Transverse colon (tissue), 4 donors: ENCODE results near the gene SH3RF3. TPM values are rescaled to one million over a fixed set of nuclear protein-coding genes. Genes with fewer than 3 reads are reported as not detected.

Source experiments
- DNase-seq: peaks from one replicate; pipeline ENCODE4 v3.0.0-alpha.2; 2019
- H3K27ac ChIP-seq, 4 donors: fragments of 200-600 bp; sonication (generic); 2 replicates each; pipeline ENCODE4 v1.5.1; 2016 to 2018; ENCODE audit warnings: inconsistent platforms in 4 of 4
- H3K27me3 ChIP-seq: fragments of 200-600 bp; sonication (generic); 2 replicates; pipeline ENCODE4 v1.5.1; 2017; ENCODE audit warnings: inconsistent platforms
- H3K36me3 ChIP-seq, 4 donors: fragments of 200-600 bp; sonication (generic); 2 replicates each; pipeline ENCODE4 v1.5.1; 2017 to 2019; ENCODE audit warnings: inconsistent platforms in 4 of 4
- H3K4me1 ChIP-seq, 4 donors: fragments of 200-600 bp; sonication (generic); 2 replicates each; pipeline ENCODE4 v1.5.1; 2017 to 2020; ENCODE audit warnings: inconsistent platforms in 4 of 4
- H3K4me3 ChIP-seq, 4 donors: fragments of 200-600 bp; sonication (generic); 1 replicate in 1 of 4; 2 replicates in 3 of 4; pipeline versions ENCODE4 v1.5.1 to v1.6.1; 2017 to 2019; ENCODE audit warnings: inconsistent platforms in 4 of 4
- H3K9me3 ChIP-seq, 2 donors: fragments of 200-600 bp; sonication (generic); 2 replicates each; pipeline ENCODE4 v1.5.1; 2017 to 2019; ENCODE audit warnings: inconsistent platforms in 2 of 2
- EP300 ChIP-seq: sonication (generic); formaldehyde crosslinking; IDR thresholded peaks from one replicate; pipeline ENCODE4 v1.6.1; 2017; ENCODE audit warnings: antibody characterized with exemption, low read depth
- POLR2A ChIP-seq: fragments of 450-650 bp; IDR thresholded peaks from one replicate; pipeline ENCODE4 v1.6.1; 2016; ENCODE audit warnings: antibody characterized with exemption, mild to moderate bottlenecking, moderate library complexity
- POLR2AphosphoS5 ChIP-seq, 3 donors: sonication (generic); formaldehyde crosslinking; IDR thresholded peaks; one replicate each; pipeline ENCODE4 v1.6.1; 2016; ENCODE audit warnings: antibody characterized with exemption in 3 of 3
- WGBS, 2 donors: methylation state at CpG; one replicate each; pipeline ENCODE4 v1.1.5; 2018; ENCODE audit warnings: low coverage in 1 of 2; 5-methylcytosine and 5-hydroxymethylcytosine counted together
- in situ Hi-C, 4 donors: fragments of 200-750 bp; cut with MboI; loops; one replicate each; pipeline versions ENCODE4 v1.15.0 to v1.15.1; 2017; ENCODE audit warnings: low sequenced_read_pairs in 3 of 4, low pct_ligation_motif_present in 1 of 4, low pct_unique_long_range_greater_than_20kb in 1 of 4
- intact Hi-C: fragments of 100-400 bp; cut with DNase I; formaldehyde crosslinking; loops from one replicate; pipeline ENCODE4 v1.15.1; 2023; ENCODE audit warnings: low total_unique reads
- total RNA-seq, 4 donors: library from RNA; depleted of rRNA; stranded (reverse); fragments of >200 nt; gene quantifications; one replicate each; pipeline ENCODE4 v1.1.0, GENCODE V29; 2016
- TF ChIP-seq, protein P1 (sequence below), 5 experiments: fragments of 200-600 bp in 3 of 5; fragments of 450-650 bp in 2 of 5; sonication (generic) in 3 of 5; IDR thresholded peaks; 1 replicate in 2 of 5; 2 replicates in 3 of 5; pipeline ENCODE4 v1.5.1; 2016 to 2017; ENCODE audit warnings: antibody characterized with exemption in 5 of 5, inconsistent platforms in 3 of 5, mild to moderate bottlenecking in 2 of 5, moderate library complexity in 1 of 5

The SH3RF3 gene
- total RNA-seq, 4 donors from 2014 or later, result 1.9 to 8.8 (median 2.9) TPM

DNA sequence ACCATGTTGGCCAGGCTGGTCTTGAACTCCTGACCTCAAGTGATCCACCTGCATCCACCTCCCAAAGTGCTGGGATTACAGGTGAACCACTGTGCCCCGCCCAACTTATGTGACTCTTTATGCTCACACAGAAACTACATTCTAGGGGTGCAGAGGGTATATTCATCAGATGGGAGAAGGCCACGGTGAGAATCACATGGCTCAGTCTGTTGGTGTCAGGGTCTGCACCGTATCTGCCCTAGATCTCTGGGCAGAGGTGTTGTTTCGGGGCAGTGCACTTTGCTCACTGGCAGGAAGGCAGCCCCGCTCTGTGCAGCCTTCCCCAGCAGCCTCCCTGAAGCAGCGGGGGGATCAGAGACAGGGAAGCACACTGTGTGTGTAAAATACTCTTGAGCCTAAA is 76.4 kb downstream of the SH3RF3 start:
- intact Hi-C loops, result no loop called here
- DNase-seq, result no peak
- no peaks in the 10 kb centered on the region for H3K27me3 ChIP-seq
- H3K4me1 ChIP-seq, result peaks cover 0 to 10% (median 2%) of the 10 kb centered on the region in 4 donors
- no peak for TF ChIP-seq POLR2AphosphoS5 (IDR thresholded peaks at IDR 0.05)
- no peak for TF ChIP-seq POLR2A
- TF ChIP-seq EP300, result no peak
- TF ChIP-seq, protein P1, sequence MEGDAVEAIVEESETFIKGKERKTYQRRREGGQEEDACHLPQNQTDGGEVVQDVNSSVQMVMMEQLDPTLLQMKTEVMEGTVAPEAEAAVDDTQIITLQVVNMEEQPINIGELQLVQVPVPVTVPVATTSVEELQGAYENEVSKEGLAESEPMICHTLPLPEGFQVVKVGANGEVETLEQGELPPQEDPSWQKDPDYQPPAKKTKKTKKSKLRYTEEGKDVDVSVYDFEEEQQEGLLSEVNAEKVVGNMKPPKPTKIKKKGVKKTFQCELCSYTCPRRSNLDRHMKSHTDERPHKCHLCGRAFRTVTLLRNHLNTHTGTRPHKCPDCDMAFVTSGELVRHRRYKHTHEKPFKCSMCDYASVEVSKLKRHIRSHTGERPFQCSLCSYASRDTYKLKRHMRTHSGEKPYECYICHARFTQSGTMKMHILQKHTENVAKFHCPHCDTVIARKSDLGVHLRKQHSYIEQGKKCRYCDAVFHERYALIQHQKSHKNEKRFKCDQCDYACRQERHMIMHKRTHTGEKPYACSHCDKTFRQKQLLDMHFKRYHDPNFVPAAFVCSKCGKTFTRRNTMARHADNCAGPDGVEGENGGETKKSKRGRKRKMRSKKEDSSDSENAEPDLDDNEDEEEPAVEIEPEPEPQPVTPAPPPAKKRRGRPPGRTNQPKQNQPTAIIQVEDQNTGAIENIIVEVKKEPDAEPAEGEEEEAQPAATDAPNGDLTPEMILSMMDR (IDR thresholded peaks at IDR 0.05), result no peak
- H3K27ac ChIP-seq, result no peak overlapping the region
- in situ Hi-C loops, result no loop called here
- no peak overlapping the region for H3K4me3 ChIP-seq
- no peaks in the 10 kb centered on the region for H3K36me3 ChIP-seq
- H3K9me3 ChIP-seq, result no peaks in the 10 kb centered on the region
- 90% methylated on average over 6 of the region's 6 CpGs; no CpG with 5 or more reads in 1 of the 2 donors for WGBS, 2 donors

DNA sequence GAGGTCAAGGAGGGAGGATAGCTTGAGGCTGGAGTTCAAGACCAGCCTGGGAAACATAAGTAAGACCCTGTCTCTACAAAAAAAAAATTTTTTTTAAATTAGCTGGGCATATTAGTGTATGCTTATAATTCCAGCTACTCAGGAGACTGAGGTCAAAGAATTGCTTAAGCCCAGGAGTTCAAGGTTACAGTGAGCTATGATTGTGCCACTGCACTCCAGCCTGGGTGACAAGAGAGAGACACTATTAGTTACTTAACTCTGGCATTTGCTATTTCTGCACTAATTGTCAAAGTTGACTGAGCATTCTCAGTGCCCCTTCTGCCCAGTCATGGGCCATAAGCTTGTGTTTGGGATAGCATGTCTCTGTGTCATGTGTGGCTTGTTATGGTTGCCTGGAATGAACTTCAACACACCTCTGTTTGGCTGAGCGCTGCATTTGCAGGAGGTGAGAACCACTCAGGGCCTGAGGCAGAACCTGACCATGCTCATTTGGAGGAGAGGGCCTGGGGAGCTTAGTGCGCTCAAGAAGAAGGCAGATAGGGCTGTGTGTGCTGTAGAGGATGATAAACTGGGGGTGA is 77.7 kb downstream of the SH3RF3 start:
- no peak overlapping the region for H3K27ac ChIP-seq
- no peak overlapping the region for H3K4me3 ChIP-seq
- no peaks in the 10 kb centered on the region for H3K9me3 ChIP-seq
- H3K27me3 ChIP-seq, result no peaks in the 10 kb centered on the region
- no peaks in the 10 kb centered on the region for H3K36me3 ChIP-seq
- in situ Hi-C loops, result no loop called here
- H3K4me1 ChIP-seq, result peaks cover 0 to 16% (median 5%) of the 10 kb centered on the region in 4 donors
- TF ChIP-seq, protein P1 (IDR thresholded peaks at IDR 0.05), result no peak
- TF ChIP-seq POLR2A (no peak), POLR2AphosphoS5 (IDR thresholded peaks at IDR 0.05) (no peak), EP300 (no peak)
- no peak for DNase-seq
- intact Hi-C loops, result no loop called here
- WGBS, 2 donors, result 95% methylated on average over 2 of the region's 2 CpGs; no CpG with 5 or more reads in 1 of the 2 donors

DNA sequence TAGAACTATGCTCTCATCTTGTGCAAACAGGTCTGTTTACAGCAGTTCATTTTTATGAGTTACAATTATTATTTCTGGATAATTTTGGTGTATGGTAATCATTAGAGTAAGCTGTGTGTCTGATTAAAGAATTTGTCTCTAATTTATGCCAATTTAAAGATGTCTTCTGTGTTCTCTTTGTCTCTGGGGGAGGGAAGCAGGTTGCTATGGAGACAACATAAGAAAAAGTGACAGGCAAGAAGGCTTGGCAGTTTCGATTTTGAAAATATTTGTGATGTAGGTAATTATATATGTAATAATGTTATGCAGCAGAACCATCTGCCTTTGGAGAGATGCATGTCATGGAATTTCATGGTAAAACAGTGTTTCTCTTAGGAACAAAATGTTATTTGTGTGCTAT is 78.2 kb downstream of the SH3RF3 start:
- no peak for DNase-seq
- Histone ChIP-seq H3K36me3 (no peaks in the 10 kb centered on the region), H3K27ac (no peak overlapping the region), H3K9me3 (no peaks in the 10 kb centered on the region), H3K4me1 (peaks cover 0 to 16% (median 5%) of the 10 kb centered on the region in 4 donors), H3K4me3 (no peak overlapping the region), H3K27me3 (no peaks in the 10 kb centered on the region)
- in situ Hi-C loops, result no loop called here
- intact Hi-C loops, result no loop called here
- WGBS, 2 donors, result 29 to 37% methylated on average over 1 of the region's 1 CpG
- no peak for TF ChIP-seq POLR2A
- no peak for TF ChIP-seq EP300
- TF ChIP-seq, protein P1 (IDR thresholded peaks at IDR 0.05), result no peak
- TF ChIP-seq POLR2AphosphoS5 (IDR thresholded peaks at IDR 0.05), result no peak

DNA sequence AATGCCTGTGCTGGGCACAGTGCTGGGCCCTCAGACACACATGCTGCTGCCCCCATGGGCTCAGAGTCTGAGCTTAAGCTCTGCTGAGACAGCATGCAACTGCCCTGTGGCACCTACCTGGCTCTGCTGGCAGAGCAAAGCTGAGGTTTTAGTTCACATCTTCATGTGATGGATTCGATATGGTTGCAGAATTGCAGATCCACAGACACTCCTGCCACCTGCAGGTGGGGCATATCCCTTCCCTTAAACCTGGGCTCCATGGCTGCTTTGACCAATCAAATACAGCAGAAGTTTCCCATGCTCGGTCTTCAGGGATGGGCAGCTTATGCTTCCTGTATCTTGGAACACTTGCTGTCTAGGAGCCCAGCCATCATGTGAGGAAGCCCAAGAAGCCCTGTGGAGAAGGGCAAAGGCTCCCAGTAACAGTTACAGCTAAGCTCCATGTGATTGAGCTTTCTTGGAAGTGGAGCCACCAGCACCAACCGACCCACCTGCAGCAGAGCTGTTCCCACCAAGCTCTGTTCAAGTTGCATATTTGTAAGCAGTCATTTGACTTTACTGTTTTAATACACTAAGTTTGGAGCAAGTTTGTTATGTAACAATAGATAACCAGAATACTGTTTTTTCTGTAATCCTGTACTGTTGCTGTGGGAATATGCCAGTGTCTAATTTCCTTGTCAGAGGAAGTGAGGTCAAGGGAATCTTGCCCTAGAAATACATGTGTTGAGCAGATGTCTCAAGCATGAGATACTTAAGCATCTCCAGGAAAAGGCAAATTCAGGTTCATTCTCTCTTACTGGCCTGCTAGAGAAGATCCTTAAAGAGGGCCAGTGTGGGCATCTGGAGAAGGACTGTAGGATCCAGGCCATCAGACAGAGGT is 79.3 kb downstream of the SH3RF3 start:
- in situ Hi-C loops (no loop called here), intact Hi-C loops (no loop called here)
- no peaks in the 10 kb centered on the region for H3K9me3 ChIP-seq
- peaks cover 0 to 17% (median 5%) of the 10 kb centered on the region in 4 donors for H3K4me1 ChIP-seq
- DNase-seq, result no peak
- H3K27me3 ChIP-seq, result no peaks in the 10 kb centered on the region
- no peak overlapping the region for H3K27ac ChIP-seq
- no peaks in the 10 kb centered on the region for H3K36me3 ChIP-seq
- TF ChIP-seq, protein P1 (IDR thresholded peaks at IDR 0.05), result no peak
- TF ChIP-seq POLR2AphosphoS5 (IDR thresholded peaks at IDR 0.05) (no peak), EP300 (no peak), POLR2A (no peak)
- H3K4me3 ChIP-seq, result no peak overlapping the region
- WGBS, 2 donors, result 82% methylated on average over 3 of the region's 3 CpGs; no CpG with 5 or more reads in 1 of the 2 donors
